ENCODE data around the gene CDH5.

- TF ChIP-seq CTCF (IDR thresholded peaks at IDR 0.05; ENCODE audit: insufficient read depth, low read length, poor library complexity, severe bottlenecking) (no peak), EZH2phosphoT487 (conservative IDR thresholded peaks at IDR 0.05; ENCODE audit: low read length) (no peak)
Observed at GRCh38 chr16:66370786-66371684, 4.5 kb downstream of the CDH5 start.

All from SU-DHL-6 (cell line).